ENCODE results near the gene ACSS1. TPM values are rescaled to one million over a fixed set of nuclear protein-coding genes. Genes with fewer than 3 reads are reported as not detected.

ACSS1 gene
- total RNA-seq, 1 experiment from 2014 or later, result 0.61 TPM

DNA sequence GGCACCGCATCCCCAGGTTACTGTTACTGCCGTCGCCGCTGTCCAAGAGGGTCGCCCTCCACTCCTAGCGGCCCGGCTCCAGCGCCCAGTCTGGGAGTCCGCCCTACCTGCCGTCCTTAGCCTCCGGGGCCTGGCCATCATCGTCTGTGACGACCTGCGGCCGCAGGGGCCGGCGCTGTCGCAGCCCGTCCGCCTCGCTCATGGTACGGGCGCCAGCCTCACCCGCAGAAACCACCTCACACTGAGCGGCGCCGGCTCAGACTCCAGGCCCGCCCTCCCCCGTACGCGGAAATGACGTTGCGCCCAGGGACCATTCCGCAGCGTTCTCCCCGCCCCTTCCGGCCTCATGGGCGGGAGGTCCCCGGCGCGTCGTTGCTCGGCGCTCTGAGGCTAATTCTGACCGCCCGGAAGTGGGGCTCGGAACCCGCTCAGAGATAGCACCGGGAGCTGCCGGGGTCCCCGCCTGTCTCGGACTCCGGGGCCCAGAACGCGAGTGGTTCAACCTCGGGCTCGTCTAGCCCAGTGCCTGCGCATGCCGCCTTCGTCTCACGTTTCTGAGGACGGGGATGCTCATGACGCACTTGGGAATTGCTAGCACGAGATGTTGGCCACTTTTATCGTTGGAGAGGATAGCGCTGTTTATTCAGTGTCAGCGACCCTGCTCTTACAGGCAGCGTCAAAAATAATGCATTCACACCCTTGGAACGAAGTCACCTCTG lies 65.3 kb downstream of the ACSS1 start, which contains the start of gene APMAP:
Gene APMAP (minus strand): TSS at position 265 of the 719 bp plus-strand sequence. CDS start 63 bp downstream, at position 202.
- Mint-ChIP-seq H3K4me1 (peaks cover 29 to 36% of the 10 kb centered on the region in 2 experiments), H3K36me3 (ENCODE audit: insufficient read depth in 1 of 3, low read depth in 3 of 3) (peaks cover 0 to 4% (median 2%) of the 10 kb centered on the region in 3 experiments; a peak in 1 of 7 replicates), H3K27ac (peak within 1 kb of the TSS in 1 of 3 experiments; percentile 93; a peak in 2 of 7 replicates), H3K27me3 (ENCODE audit: low read depth) (peaks cover 21% of the 10 kb centered on the region), H3K4me3 (peak within 1 kb of the TSS; percentile 93 to 96), H3K9me3 (no peaks in the 10 kb centered on the region)
- Histone ChIP-seq H2AK5ac (ENCODE audit: insufficient read length, low read length) (no peak within 1 kb of the TSS), H3K9ac (ENCODE audit: extremely low read depth, insufficient read length, low read length) (peak within 1 kb of the TSS; percentile 77), H3K4ac (ENCODE audit: low read depth, low read length) (no peak within 1 kb of the TSS), H4K91ac (ENCODE audit: insufficient read length, low read depth, low read length) (no peak within 1 kb of the TSS), H3K27me3 (ENCODE audit: insufficient read depth, low read length) (no peaks in the 10 kb centered on the region), H3K79me1 (ENCODE audit: insufficient read depth, low read depth, low read length, poor library complexity, severe bottlenecking) (no peaks in the 10 kb centered on the region), H3K14ac (ENCODE audit: insufficient read depth, low read length) (peak within 1 kb of the TSS; percentile 85; the same call in 1 of the 2 replicates), H2BK15ac (ENCODE audit: low read depth, low read length) (no peak within 1 kb of the TSS), H3K23ac (ENCODE audit: insufficient read length, low read depth, low read length) (no peak within 1 kb of the TSS), H4K8ac (replicated peaks; ENCODE audit: insufficient read length, low read depth, low read length) (no peak within 1 kb of the TSS), H2BK20ac (ENCODE audit: low read depth, low read length, poor library complexity, severe bottlenecking) (no peak within 1 kb of the TSS), H3K79me2 (ENCODE audit: insufficient read depth, low read length) (peaks cover 7% of the 10 kb centered on the region; the same call in 1 of the 2 replicates), H3K56ac (ENCODE audit: insufficient read length, low read depth, low read length) (no peak within 1 kb of the TSS), H3K4me2 (ENCODE audit: insufficient read depth, insufficient read length, low read length) (peak within 1 kb of the TSS; percentile 93), H2AFZ (ENCODE audit: low read length) (peak within 1 kb of the TSS; percentile 76), H2BK12ac (ENCODE audit: insufficient read length, low read depth, low read length) (no peak within 1 kb of the TSS), H2BK5ac (ENCODE audit: insufficient read length, low read length) (no peak within 1 kb of the TSS), H2BK120ac (ENCODE audit: low read depth, low read length, poor library complexity, severe bottlenecking) (no peak within 1 kb of the TSS), H3T11ph (ENCODE audit: low read length) (no peak within 1 kb of the TSS), H4K5ac (ENCODE audit: insufficient read length, low read depth, low read length) (no peak within 1 kb of the TSS), H3K9me3 (ENCODE audit: control insufficient read depth, low read depth, low read length) (no peaks in the 10 kb centered on the region), H3K27ac (ENCODE audit: insufficient read length, low read depth, low read length) (no peak within 1 kb of the TSS), H3K18ac (ENCODE audit: insufficient read length, low read depth, low read length) (peak within 1 kb of the TSS; percentile 83), H3K4me1 (ENCODE audit: insufficient read depth, low read length) (peaks cover 4% of the 10 kb centered on the region; the same call in 1 of the 2 replicates), H4K20me1 (ENCODE audit: control insufficient read depth, insufficient read depth, insufficient read length) (peaks cover 2% of the 10 kb centered on the region), H3K23me2 (ENCODE audit: insufficient read length, low read depth, low read length, poor library complexity, severe bottlenecking) (peaks cover 8% of the 10 kb centered on the region)
- no CpG with 5 or more reads among the region's 69 CpGs for WGBS (ENCODE audit: extremely low coverage, insufficient read length, low lambda C conversion rate)
- TF ChIP-seq, protein P1, sequence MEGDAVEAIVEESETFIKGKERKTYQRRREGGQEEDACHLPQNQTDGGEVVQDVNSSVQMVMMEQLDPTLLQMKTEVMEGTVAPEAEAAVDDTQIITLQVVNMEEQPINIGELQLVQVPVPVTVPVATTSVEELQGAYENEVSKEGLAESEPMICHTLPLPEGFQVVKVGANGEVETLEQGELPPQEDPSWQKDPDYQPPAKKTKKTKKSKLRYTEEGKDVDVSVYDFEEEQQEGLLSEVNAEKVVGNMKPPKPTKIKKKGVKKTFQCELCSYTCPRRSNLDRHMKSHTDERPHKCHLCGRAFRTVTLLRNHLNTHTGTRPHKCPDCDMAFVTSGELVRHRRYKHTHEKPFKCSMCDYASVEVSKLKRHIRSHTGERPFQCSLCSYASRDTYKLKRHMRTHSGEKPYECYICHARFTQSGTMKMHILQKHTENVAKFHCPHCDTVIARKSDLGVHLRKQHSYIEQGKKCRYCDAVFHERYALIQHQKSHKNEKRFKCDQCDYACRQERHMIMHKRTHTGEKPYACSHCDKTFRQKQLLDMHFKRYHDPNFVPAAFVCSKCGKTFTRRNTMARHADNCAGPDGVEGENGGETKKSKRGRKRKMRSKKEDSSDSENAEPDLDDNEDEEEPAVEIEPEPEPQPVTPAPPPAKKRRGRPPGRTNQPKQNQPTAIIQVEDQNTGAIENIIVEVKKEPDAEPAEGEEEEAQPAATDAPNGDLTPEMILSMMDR (conservative IDR thresholded peaks at IDR 0.05), result no peak
- peak; percentile 91 for DNase-seq

Measured in H9 (cell line).